CD4-positive, alpha-beta T cell (primary cell): ENCODE results near the gene UGT1A10. TPM values are rescaled to one million over a fixed set of nuclear protein-coding genes. Genes with fewer than 3 reads are reported as not detected.

Source experiments
- ATAC-seq: fragments of 200-7000 bp; cut with Tn5 transposase; one replicate; pipeline ENCODE4 v1.10.0; 2022; ENCODE audit warnings: mild to moderate bottlenecking; ENCODE audit not compliant: poor library complexity
- CTCF ChIA-PET: fragments of 350-600 bp; sonication (Branson Sonifier 250); formaldehyde crosslinking; loops from one replicate; lab custom pipeline; 2021; ENCODE audit warnings: antibody characterized with exemption, inconsistent platforms; lab: Charles Lee
- POLR2A ChIA-PET: fragments of 350-600 bp; sonication (Branson Sonifier 250); formaldehyde crosslinking; loops from one replicate; lab custom pipeline; 2021; ENCODE audit warnings: antibody characterized with exemption, inconsistent platforms; lab: Charles Lee
- DNase-seq, 14 experiments: peaks; one replicate each; pipeline ENCODE4 v3.0.0-alpha.2; 2013 to 2020; ENCODE audit warnings: mixed read lengths in 2 of 14
- H3K27ac ChIP-seq, 2 donors: one replicate each; pipeline versions ENCODE4 v1.5.1 to v1.7.0; 2013; ENCODE audit warnings: low read length in 2 of 2, low read depth in 1 of 2, mild to moderate bottlenecking in 1 of 2
- H3K27me3 ChIP-seq, 2 experiments: 1 replicate in 1 of 2; 2 replicates in 1 of 2; pipeline versions ENCODE4 v1.6.1 to v1.7.0; 2013; ENCODE audit warnings: low read length in 2 of 2, control low read depth in 1 of 2, mild to moderate bottlenecking in 1 of 2, moderate library complexity in 1 of 2; ENCODE audit not compliant: insufficient read depth in 2 of 2, control insufficient read depth in 1 of 2
- H3K36me3 ChIP-seq: one replicate; pipeline ENCODE4 v1.6.1; 2013; ENCODE audit warnings: low read length, control low read depth; ENCODE audit not compliant: insufficient read depth
- H3K4me1 ChIP-seq: one replicate; pipeline ENCODE4 v1.6.1; 2013; ENCODE audit warnings: low read length, control low read depth; ENCODE audit not compliant: insufficient read depth
- H3K4me3 ChIP-seq: one replicate; pipeline ENCODE4 v1.5.1; 2013; ENCODE audit warnings: mild to moderate bottlenecking, low read length, moderate library complexity
- H3K9me3 ChIP-seq, 2 experiments: 1 replicate in 1 of 2; 2 replicates in 1 of 2; pipeline versions ENCODE4 v1.6.1 to v1.7.0; 2013; ENCODE audit warnings: low read length in 2 of 2, mild to moderate bottlenecking in 2 of 2, control low read depth in 1 of 2, moderate library complexity in 1 of 2; ENCODE audit not compliant: control insufficient read depth in 1 of 2, insufficient read depth in 1 of 2
- H3K27ac Mint-ChIP-seq: one replicate; pipeline ENCODE4 v1.8.0; 2020; ENCODE audit warnings: mixed read lengths
- H3K27me3 Mint-ChIP-seq: one replicate; pipeline ENCODE4 v1.8.0; 2021; ENCODE audit warnings: mixed read lengths
- H3K36me3 Mint-ChIP-seq: one replicate; pipeline ENCODE4 v1.8.0; 2021; ENCODE audit warnings: low read depth, mixed read lengths
- H3K4me1 Mint-ChIP-seq: one replicate; pipeline ENCODE4 v1.8.0; 2021; ENCODE audit warnings: low read depth, mixed read lengths
- H3K4me3 Mint-ChIP-seq: one replicate; pipeline ENCODE4 v1.8.0; 2020; ENCODE audit warnings: mild to moderate bottlenecking, mixed read lengths
- H3K9me3 Mint-ChIP-seq: one replicate; pipeline ENCODE4 v1.8.0; 2020; ENCODE audit warnings: mixed read lengths
- CTCF ChIP-seq: fragments of 200-600 bp; IDR thresholded peaks from one replicate; pipeline ENCODE4 v1.8.0; 2022; ENCODE audit warnings: antibody characterized with exemption, mild to moderate bottlenecking
- intact Hi-C, 2 experiments: fragments of 100-400 bp; cut with DNase I in 1 of 2; cut with micrococcal nuclease in 1 of 2; formaldehyde crosslinking; loops; one replicate each; pipeline versions ENCODE4 v1.15.1 to v1.9.0; 2023 to 2025; cut with DNase I, micrococcal nuclease
- total RNA-seq, 174 experiments: library from RNA in 2 of 174; stranded (reverse) in 2 of 174; gene quantifications; one replicate each; pipeline ENCODE4 v1.2.3 and lab custom pipeline; 2021 to 2026

The UGT1A10 gene
- total RNA-seq, 2 experiments from 2014 or later = not detected

GRCh38 chr2:233679196-233679595 is 42.9 kb downstream of the UGT1A10 start:
- H3K27me3 Mint-ChIP-seq = peaks cover 30% of the 10 kb centered on the region
- no peaks in the 10 kb centered on the region for H3K36me3 Mint-ChIP-seq
- H3K4me3 ChIP-seq = no peak overlapping the region
- ChIA-PET CTCF (no interaction called here), POLR2A (no interaction called here)
- H3K27me3 ChIP-seq = peaks cover 0 to 8% of the 10 kb centered on the region in 2 experiments
- H3K36me3 ChIP-seq = no peaks in the 10 kb centered on the region
- intact Hi-C loops = no loop called here
- H3K4me1 Mint-ChIP-seq = no peaks in the 10 kb centered on the region
- H3K9me3 Mint-ChIP-seq = no peaks in the 10 kb centered on the region
- no peak overlapping the region for H3K27ac Mint-ChIP-seq
- H3K4me3 Mint-ChIP-seq = no peak overlapping the region
- no peaks in the 10 kb centered on the region for H3K9me3 ChIP-seq
- ATAC-seq = no peak
- no peaks in the 10 kb centered on the region for H3K4me1 ChIP-seq
- no peak for DNase-seq
- no peak for TF ChIP-seq CTCF
- no peak overlapping the region for H3K27ac ChIP-seq

GRCh38 chr2:233680361-233681045 is 44.3 kb downstream of the UGT1A10 start:
- CTCF ChIA-PET = no interaction called here
- Histone ChIP-seq H3K4me3 (no peak overlapping the region), H3K9me3 (no peaks in the 10 kb centered on the region), H3K27me3 (peaks cover 0 to 8% of the 10 kb centered on the region in 2 experiments), H3K27ac (no peak overlapping the region), H3K4me1 (no peaks in the 10 kb centered on the region), H3K36me3 (no peaks in the 10 kb centered on the region)
- ATAC-seq = no peak
- Mint-ChIP-seq H3K27me3 (peaks cover 30% of the 10 kb centered on the region), H3K4me1 (no peaks in the 10 kb centered on the region), H3K27ac (no peak overlapping the region), H3K36me3 (no peaks in the 10 kb centered on the region), H3K9me3 (no peaks in the 10 kb centered on the region), H3K4me3 (no peak overlapping the region)
- intact Hi-C loops = no loop called here
- POLR2A ChIA-PET = no interaction called here
- TF ChIP-seq CTCF = no peak
- DNase-seq = no peak

DNA sequence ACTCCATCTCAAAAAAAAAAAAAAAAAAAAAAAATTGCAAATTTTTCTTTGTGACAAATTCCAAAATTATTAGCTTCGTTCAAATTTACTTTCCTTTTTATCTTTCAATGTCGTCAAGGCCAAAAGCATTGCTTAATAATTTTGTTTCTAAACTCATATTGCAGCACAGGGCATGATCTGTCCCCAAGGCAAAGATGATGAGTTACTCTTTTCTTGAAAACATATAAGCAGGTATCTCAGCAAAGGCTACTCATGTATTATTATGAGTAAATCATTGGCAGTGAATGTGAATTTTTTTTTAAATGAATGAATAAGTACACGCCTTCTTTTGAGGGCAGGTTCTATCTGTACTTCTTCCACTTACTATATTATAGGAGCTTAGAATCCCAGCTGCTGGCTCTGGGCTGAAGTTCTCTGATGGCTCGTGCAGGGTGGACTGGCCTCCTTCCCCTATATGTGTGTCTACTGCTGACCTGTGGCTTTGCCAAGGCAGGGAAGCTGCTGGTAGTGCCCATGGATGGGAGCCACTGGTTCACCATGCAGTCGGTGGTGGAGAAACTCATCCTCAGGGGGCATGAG is 45.4 kb downstream of the UGT1A10 start, which contains the start of gene UGT1A7:
TSS of gene UGT1A7 (plus strand) at position 381 of the 579 bp plus-strand sequence. CDS start at position 418, 37 bp downstream.
- H3K27ac Mint-ChIP-seq = no peak within 1 kb of the TSS
- Histone ChIP-seq H3K36me3 (no peaks in the 10 kb centered on the region), H3K27me3 (peaks cover 0 to 2% of the 10 kb centered on the region in 2 experiments), H3K4me1 (no peaks in the 10 kb centered on the region), H3K27ac (no peak within 1 kb of the TSS), H3K4me3 (no peak within 1 kb of the TSS), H3K9me3 (no peaks in the 10 kb centered on the region)
- DNase-seq = no peak
- intact Hi-C loops = no loop called here
- peaks cover 31% of the 10 kb centered on the region for H3K27me3 Mint-ChIP-seq
- H3K4me1 Mint-ChIP-seq = no peaks in the 10 kb centered on the region
- no peak within 1 kb of the TSS for H3K4me3 Mint-ChIP-seq
- CTCF ChIA-PET = no interaction called here
- H3K36me3 Mint-ChIP-seq = no peaks in the 10 kb centered on the region
- POLR2A ChIA-PET = no interaction called here
- no peak for TF ChIP-seq CTCF
- ATAC-seq = no peak
- no peaks in the 10 kb centered on the region for H3K9me3 Mint-ChIP-seq
